HG02885 (cell line): Measurements from ENCODE around the gene HOXB3.
"Not testable (repeated sequence)": the region's sequence is repeated elsewhere in the genome, so short reads cannot be mapped to it uniquely, and the experiment has no call there.

Experiments used
- ATAC-seq: cut with Tn5 transposase; IDR thresholded peaks from one replicate; pipeline ENCODE4 v1.9.1; 2021; ENCODE audit warnings: mild to moderate bottlenecking; ENCODE audit not compliant: unreplicated experiment, poor library complexity

HOXB3 gene

GRCh38 chr17:48510761-48511604 lies 79.1 kb downstream of the HOXB3 start:
- peak; percentile 46 for ATAC-seq

- ATAC-seq: no peak
Measured at GRCh38 chr17:48510381-48510760, 79.7 kb downstream of the HOXB3 start.

- not testable (repeated sequence) for ATAC-seq
Measured at GRCh38 chr17:48509708-48510107, 80.3 kb downstream of the HOXB3 start.

- no peak for ATAC-seq
Measured at GRCh38 chr17:48506246-48506645, 83.8 kb downstream of the HOXB3 start.

GRCh38 chr17:48505788-48506187 lies 84.3 kb downstream of the HOXB3 start:
- ATAC-seq: peak; percentile 79

- no peak for ATAC-seq
Measured at GRCh38 chr17:48504953-48505352, 85.1 kb downstream of the HOXB3 start.

GRCh38 chr17:48503747-48504146 lies 86.3 kb downstream of the HOXB3 start:
- no peak for ATAC-seq

- no peak for ATAC-seq
Measured at GRCh38 chr17:48502901-48503300, 87.1 kb downstream of the HOXB3 start.

- ATAC-seq: no peak
Measured at GRCh38 chr17:48502312-48502711, 87.7 kb downstream of the HOXB3 start.

GRCh38 chr17:48500435-48501426 lies 89.3 kb downstream of the HOXB3 start:
- ATAC-seq: no peak

GRCh38 chr17:48499735-48500434 lies 90.2 kb downstream of the HOXB3 start:
- ATAC-seq: no peak

GRCh38 chr17:48499248-48499647 lies 90.8 kb downstream of the HOXB3 start:
- ATAC-seq: no peak
